Measurements from ENCODE around the gene PLCB3.

DNA sequence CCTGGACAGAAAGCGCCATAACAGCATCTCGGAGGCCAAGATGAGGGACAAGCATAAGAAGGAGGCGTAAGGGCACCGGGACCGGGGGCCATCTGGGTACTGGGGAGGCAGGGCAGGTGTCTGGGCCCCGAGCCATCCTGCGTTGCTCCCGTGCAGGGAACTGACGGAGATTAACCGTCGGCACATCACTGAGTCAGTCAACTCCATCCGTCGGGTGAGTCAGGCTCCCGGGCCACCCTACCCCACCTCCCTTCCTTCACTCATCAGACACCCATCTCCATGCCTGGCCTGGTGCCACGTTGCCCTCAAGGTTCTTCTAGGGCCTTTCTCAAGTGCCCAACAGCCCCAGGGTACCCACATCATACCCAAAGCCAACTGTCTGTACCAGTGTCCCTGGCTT is 15.0 kb downstream of the PLCB3 start:
- TF ChIP-seq, protein P1, sequence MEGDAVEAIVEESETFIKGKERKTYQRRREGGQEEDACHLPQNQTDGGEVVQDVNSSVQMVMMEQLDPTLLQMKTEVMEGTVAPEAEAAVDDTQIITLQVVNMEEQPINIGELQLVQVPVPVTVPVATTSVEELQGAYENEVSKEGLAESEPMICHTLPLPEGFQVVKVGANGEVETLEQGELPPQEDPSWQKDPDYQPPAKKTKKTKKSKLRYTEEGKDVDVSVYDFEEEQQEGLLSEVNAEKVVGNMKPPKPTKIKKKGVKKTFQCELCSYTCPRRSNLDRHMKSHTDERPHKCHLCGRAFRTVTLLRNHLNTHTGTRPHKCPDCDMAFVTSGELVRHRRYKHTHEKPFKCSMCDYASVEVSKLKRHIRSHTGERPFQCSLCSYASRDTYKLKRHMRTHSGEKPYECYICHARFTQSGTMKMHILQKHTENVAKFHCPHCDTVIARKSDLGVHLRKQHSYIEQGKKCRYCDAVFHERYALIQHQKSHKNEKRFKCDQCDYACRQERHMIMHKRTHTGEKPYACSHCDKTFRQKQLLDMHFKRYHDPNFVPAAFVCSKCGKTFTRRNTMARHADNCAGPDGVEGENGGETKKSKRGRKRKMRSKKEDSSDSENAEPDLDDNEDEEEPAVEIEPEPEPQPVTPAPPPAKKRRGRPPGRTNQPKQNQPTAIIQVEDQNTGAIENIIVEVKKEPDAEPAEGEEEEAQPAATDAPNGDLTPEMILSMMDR (conservative IDR thresholded peaks at IDR 0.05 in 1 of 2, IDR thresholded peaks at IDR 0.05 in 1 of 2; ENCODE audit: extremely low read depth in 1 of 2, insufficient read depth in 1 of 2, low read depth in 1 of 2, low read length in 2 of 2), result no peak
- no peak for TF ChIP-seq EZH2 (IDR thresholded peaks at IDR 0.05; ENCODE audit: borderline replicate concordance, low read length)

Data from mammary epithelial cell (primary cell).